Pancreas (tissue), 10 donors: ENCODE measurements around the gene DIPK1A. TPM values are rescaled to one million over a fixed set of nuclear protein-coding genes. Genes with fewer than 3 reads are reported as not detected.

Experiments
- ATAC-seq, 4 donors: fragments of 200-7000 bp; cut with Tn5 transposase; one replicate each; pipeline versions ENCODE4 v1.8.0 to v1.9.1; 2020; ENCODE audit warnings: mild to moderate bottlenecking in 4 of 4, moderate library complexity in 4 of 4
- DNase-seq, 6 donors: peaks; one replicate each; pipeline ENCODE4 v3.0.0-alpha.2; 2020
- FAIRE-seq: peaks from 2 replicates; lab custom pipeline; 2012; peaks lifted over from hg19 to GRCh38; lab: Jason Lieb, UNC
- H3K27ac ChIP-seq, 4 donors: fragments of 200-600 bp; sonication (generic); 1 replicate in 3 of 4; 2 replicates in 1 of 4; pipeline versions ENCODE4 v1.5.0 to v1.8.0; 2020
- H3K27me3 ChIP-seq, 4 donors: fragments of 200-600 bp; one replicate each; pipeline ENCODE4 v1.8.0; 2021
- H3K36me3 ChIP-seq, 3 donors: fragments of 200-600 bp; sonication (generic) in 1 of 3; one replicate each; pipeline versions ENCODE4 v1.5.0 to v1.8.0; 2020 to 2021
- H3K4me1 ChIP-seq, 3 donors: fragments of 200-600 bp; one replicate each; pipeline ENCODE4 v1.8.0; 2021
- H3K4me3 ChIP-seq, 4 donors: fragments of 200-600 bp; sonication (generic) in 2 of 4; one replicate each; pipeline versions ENCODE4 v1.5.0 to v1.8.0; 2020 to 2021
- H3K9me3 ChIP-seq, 4 donors: fragments of 200-600 bp; one replicate each; pipeline ENCODE4 v1.8.0; 2021
- WGBS, 2 donors: extraction: QIAGEN DNeasy Blood & Tissue Kit; methylation state at CpG; one replicate each; pipeline ENCODE4 v1.1.7; 2013; 5-methylcytosine and 5-hydroxymethylcytosine counted together
- intact Hi-C, 3 donors: fragments of 100-400 bp; cut with DNase I; formaldehyde crosslinking; loops; one replicate each; pipeline versions ENCODE4 v1.11.1 to v1.14.2; 2022
- polyA plus RNA-seq, 2 donors: library from polyadenylated mRNA; stranded (reverse); fragments of 200-250 nt; gene quantifications; one replicate each; pipeline ENCODE4 v1.2.3, GENCODE V29; 2013
- total RNA-seq, 6 donors: library from RNA; stranded (reverse); fragmentation: NEBNext Ultra II Directional in 4 of 6; extraction: Animal tissue kit (Norgen Biotek cat#: 25700) in 4 of 6; gene quantifications; one replicate each; pipeline versions ENCODE4 v1.2.1 to v1.2.4, GENCODE V29; 2021 to 2023
- TF ChIP-seq, protein P1 (sequence below), 4 donors: fragments of 200-600 bp; sonication (generic) in 3 of 4; IDR thresholded peaks; one replicate each; pipeline versions ENCODE4 v1.5.0 to v1.8.0; 2021; ENCODE audit warnings: antibody characterized with exemption in 4 of 4
- donor health status: healthy with polysubstance abuse.
- donor health status: DM: no; HTN: no; CAD: no; lungs with moderate emphysema.
- donor health status: DM: no; HTN: no; CAD: no.
- donor health status: control.
- donor health status: control.
- donor health status: Bipolar disorder and iron deficiency.
- donor health status: DM: yes; HTN: yes; CAD: no.
- donor health status: DM: no; HTN: no; CAD: no.
- donor health status: DM: no; HTN: no; CAD: no.
- donor health status: DM: yes; HTN: yes; CAD: no.

The DIPK1A gene
- total and polyA plus RNA-seq, 8 donors = 0.80 to 5.4 (median 2.0) TPM

DNA sequence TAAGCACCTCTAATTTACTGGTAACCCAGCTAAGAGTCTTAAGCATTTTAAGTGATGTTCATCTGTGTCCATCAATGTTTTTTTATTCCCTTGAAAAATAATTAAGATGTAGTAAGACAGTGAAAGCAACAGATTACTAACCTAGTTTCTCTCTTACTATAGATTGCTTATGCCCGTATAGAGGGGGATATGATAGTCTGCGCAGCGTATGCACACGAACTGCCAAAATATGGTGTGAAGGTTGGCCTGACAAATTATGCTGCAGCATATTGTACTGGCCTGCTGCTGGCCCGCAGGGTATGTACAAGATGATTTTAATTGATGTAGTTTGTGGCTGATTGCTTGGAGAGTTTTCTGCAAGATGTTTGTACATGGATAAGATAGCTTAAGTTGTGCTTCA lies 126.6 kb downstream of the DIPK1A start:
- TF ChIP-seq, protein P1, sequence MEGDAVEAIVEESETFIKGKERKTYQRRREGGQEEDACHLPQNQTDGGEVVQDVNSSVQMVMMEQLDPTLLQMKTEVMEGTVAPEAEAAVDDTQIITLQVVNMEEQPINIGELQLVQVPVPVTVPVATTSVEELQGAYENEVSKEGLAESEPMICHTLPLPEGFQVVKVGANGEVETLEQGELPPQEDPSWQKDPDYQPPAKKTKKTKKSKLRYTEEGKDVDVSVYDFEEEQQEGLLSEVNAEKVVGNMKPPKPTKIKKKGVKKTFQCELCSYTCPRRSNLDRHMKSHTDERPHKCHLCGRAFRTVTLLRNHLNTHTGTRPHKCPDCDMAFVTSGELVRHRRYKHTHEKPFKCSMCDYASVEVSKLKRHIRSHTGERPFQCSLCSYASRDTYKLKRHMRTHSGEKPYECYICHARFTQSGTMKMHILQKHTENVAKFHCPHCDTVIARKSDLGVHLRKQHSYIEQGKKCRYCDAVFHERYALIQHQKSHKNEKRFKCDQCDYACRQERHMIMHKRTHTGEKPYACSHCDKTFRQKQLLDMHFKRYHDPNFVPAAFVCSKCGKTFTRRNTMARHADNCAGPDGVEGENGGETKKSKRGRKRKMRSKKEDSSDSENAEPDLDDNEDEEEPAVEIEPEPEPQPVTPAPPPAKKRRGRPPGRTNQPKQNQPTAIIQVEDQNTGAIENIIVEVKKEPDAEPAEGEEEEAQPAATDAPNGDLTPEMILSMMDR (IDR thresholded peaks at IDR 0.05) = no peak
- no peak for FAIRE-seq
- H3K4me1 ChIP-seq = peaks cover 15 to 33% (median 29%) of the 10 kb centered on the region in 3 donors
- intact Hi-C loops = no loop called here
- peaks cover 0 to 46% (median 31%) of the 10 kb centered on the region in 3 donors for H3K36me3 ChIP-seq
- H3K27ac ChIP-seq = no peak overlapping the region
- no peak for DNase-seq
- WGBS, 2 donors = 62 to 64% methylated on average over 5 of the region's 5 CpGs
- no peak for ATAC-seq
- H3K4me3 ChIP-seq = peak overlapping the region in 1 of 4 donors; percentile 89
- H3K9me3 ChIP-seq = no peaks in the 10 kb centered on the region
- no peaks in the 10 kb centered on the region for H3K27me3 ChIP-seq

DNA sequence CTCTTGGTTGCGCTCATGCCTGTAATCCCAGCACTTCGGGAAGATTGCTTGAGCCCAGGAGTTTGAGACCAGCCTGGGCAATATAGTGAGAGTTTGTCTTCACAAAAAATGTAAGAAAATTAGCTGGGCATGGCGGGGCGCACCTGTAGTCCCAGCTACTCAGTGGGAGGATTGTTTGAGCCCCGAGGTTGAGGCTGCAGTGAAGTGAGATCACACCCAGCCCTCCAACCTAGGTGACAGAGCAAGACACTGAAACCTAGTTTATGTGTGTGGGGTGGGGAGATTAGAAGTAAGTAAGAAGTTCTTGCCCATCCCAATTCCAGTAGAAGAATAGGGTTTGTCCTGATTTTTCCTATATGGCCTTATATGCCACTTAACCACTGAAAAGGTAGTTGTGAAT lies 127.4 kb downstream of the DIPK1A start:
- H3K36me3 ChIP-seq = peaks cover 0 to 40% (median 26%) of the 10 kb centered on the region in 3 donors
- H3K4me1 ChIP-seq = peaks cover 15 to 33% (median 29%) of the 10 kb centered on the region in 3 donors
- FAIRE-seq = no peak
- no peak for DNase-seq
- H3K9me3 ChIP-seq = no peaks in the 10 kb centered on the region
- peak overlapping the region in 3 of 4 donors; percentile 10 to 89 (median 88) for H3K4me3 ChIP-seq
- intact Hi-C loops = no loop called here
- 47 to 53% methylated on average over 5 of the region's 5 CpGs for WGBS, 2 donors
- ATAC-seq = no peak
- TF ChIP-seq, protein P1 (IDR thresholded peaks at IDR 0.05) = no peak
- H3K27ac ChIP-seq = no peak overlapping the region
- H3K27me3 ChIP-seq = no peaks in the 10 kb centered on the region

DNA sequence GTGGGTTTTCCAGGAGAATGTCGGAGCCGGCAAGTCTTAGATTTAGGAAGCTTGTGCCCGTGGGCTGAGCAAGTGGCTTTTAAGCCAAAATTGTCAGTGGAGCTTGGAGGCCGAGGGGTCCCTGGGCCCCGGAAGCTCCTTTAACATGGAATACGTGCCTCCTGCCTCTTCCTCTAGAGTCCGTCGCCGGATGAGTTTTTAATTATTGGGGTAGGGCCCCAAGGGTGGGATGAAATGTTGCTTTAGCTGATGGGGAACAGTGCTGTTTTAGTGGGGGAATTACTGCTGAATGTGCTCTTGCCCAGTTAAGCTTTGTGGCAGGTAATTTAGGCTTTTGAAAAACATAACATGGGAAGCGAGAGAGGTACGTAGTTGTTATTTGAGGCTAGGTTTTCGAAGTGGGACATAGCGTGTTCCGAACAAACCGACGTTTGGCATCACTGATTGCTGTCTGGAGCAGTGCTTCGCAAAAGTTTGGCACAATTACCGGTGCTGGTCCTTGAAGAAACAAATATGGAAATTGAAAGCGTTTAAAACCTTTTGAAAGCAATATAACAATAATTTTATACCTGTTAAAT lies 128.6 kb downstream of the DIPK1A start:
- H3K36me3 ChIP-seq = peaks cover 0 to 28% (median 18%) of the 10 kb centered on the region in 3 donors
- H3K27ac ChIP-seq = peak overlapping the region; percentile 85 to 90 (median 87)
- DNase-seq (no peak), FAIRE-seq (no peak), ATAC-seq (peak in 3 of 4 donors; percentile 11 to 34 (median 22))
- H3K4me1 ChIP-seq = peaks cover 15 to 29% (median 24%) of the 10 kb centered on the region in 3 donors
- WGBS, 2 donors = 0 to 1% methylated on average over 19 of the region's 19 CpGs
- TF ChIP-seq, protein P1 (IDR thresholded peaks at IDR 0.05) = no peak
- H3K27me3 ChIP-seq = no peaks in the 10 kb centered on the region
- intact Hi-C loops = no loop called here
- no peaks in the 10 kb centered on the region for H3K9me3 ChIP-seq
- H3K4me3 ChIP-seq = peak overlapping the region; percentile 81 to 93 (median 88)

DNA sequence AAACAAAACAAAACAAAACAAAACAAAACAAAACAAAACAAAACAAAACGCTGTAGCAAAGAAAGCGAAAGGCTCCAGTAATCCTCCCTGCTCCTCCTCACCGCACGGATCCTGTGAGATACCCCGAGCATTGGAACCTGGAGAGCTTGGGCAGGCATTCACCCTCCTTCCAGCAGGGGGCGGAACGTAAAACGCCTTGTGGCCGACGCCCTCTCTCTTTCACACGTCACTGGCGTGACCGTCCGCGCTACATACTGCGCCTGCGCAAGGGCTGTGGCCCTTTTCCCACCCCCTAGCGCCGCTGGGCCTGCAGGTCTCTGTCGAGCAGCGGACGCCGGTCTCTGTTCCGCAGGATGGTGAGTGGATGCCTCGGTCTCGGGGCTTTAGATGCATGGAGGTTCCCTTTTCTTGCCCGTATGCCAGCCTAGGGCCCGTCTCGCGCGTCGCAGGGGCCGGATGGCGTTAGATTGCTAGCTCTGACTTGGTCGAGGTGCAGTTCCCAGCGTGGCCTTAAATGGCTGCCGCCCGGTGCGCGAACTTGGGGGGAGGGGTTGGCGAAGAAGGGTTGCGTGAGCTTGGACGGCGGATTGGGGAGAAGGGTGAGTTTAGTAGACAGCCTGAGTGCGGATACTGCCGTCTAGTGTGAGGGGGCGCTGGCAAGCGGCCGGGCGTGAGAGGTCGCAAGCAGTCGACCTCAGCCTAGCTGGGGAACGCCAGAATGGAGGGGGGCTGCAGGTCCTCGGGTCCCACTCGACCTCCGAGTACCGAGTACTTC lies 129.3 kb downstream of the DIPK1A start, which contains the start of gene RPL5:
Gene RPL5, plus strand, starts transcription at position 279 of the 775 bp plus-strand sequence. Its CDS starts 75 bp downstream, at position 354.
- intact Hi-C loops = no loop called here
- TF ChIP-seq, protein P1 (IDR thresholded peaks at IDR 0.05) = peak; percentile 88 to 96 (median 95)
- 0% methylated on average over 57 of the region's 57 CpGs for WGBS, 2 donors
- peaks cover 15 to 29% (median 23%) of the 10 kb centered on the region in 3 donors for H3K4me1 ChIP-seq
- H3K9me3 ChIP-seq = no peaks in the 10 kb centered on the region
- H3K36me3 ChIP-seq = peaks cover 0 to 21% (median 17%) of the 10 kb centered on the region in 3 donors
- H3K27ac ChIP-seq = peak within 1 kb of the TSS; percentile 85 to 90 (median 87)
- H3K4me3 ChIP-seq = peak within 1 kb of the TSS; percentile 81 to 93 (median 88)
- no peaks in the 10 kb centered on the region for H3K27me3 ChIP-seq
- DNase-seq (peak; percentile 95 to 99 (median 97)), FAIRE-seq (no peak), ATAC-seq (peak; percentile 96 to 100 (median 98))
